T-helper 1 cell treated with Interleukin-12 subunit alpha and Interleukin-12 subunit beta and Interleukin-4 antibody, amounts not matched to agents 30 ng/mL and 1 ng/mL, for 36 hours (primary cell): ENCODE measurements around the gene UPP2. TPM values are rescaled to one million over a fixed set of nuclear protein-coding genes. Genes with fewer than 3 reads are reported as not detected.

Experiments
- total RNA-seq: library from RNA; stranded (reverse); gene quantifications from 2 replicates; pipeline ENCODE4 v1.2.3, GENCODE V29; 2022

The UPP2 gene
- total RNA-seq, 1 donor from 2014 or later: 0.07 TPM

Other genes starting within 250 kb of the UPP2 start
- gene ACVR1, start 225.5 kb upstream of the UPP2 start, total RNA-seq: 38.5 and 41.3 TPM in 2 replicates